Activated T-cell treated with anti-CD3 and anti-CD28 coated beads for 1 hour (primary cell): Measurements from ENCODE around the gene OPN1LW.
"Not testable (repeated sequence)": the region's sequence is repeated elsewhere in the genome, so short reads cannot be mapped to it uniquely, and the experiment has no call there.

Source experiments
- DNase-seq: peaks from one replicate; pipeline ENCODE4 v3.0.0-alpha.2; 2020; ENCODE audit warnings: low read depth

OPN1LW gene

GRCh38 chrX:154144010-154144409, at the start of gene OPN1LW:
Gene OPN1LW (plus strand): TSS chrX:154144243. CDS start chrX:154144284, 41 bp downstream.
- DNase-seq, result not testable (repeated sequence)

GRCh38 chrX:154094833-154095232, 49.2 kb upstream of the OPN1LW start:
- no peak for DNase-seq

GRCh38 chrX:154096140-154097002, 47.7 kb upstream of the OPN1LW start:
- no peak for DNase-seq

GRCh38 chrX:154097003-154097588, 46.9 kb upstream of the OPN1LW start:
- peak; percentile 68 for DNase-seq

- DNase-seq, result peak; percentile 74
These were observed 46.2 kb upstream of the OPN1LW start, which contains the start of gene MECP2 for GRCh38 chrX:154097589-154098541. Gene MECP2 (minus strand): TSS chrX:154097717.

- DNase-seq, result no peak
These were observed 45.5 kb upstream of the OPN1LW start for GRCh38 chrX:154098551-154098950.

GRCh38 chrX:154113729-154114128, 30.3 kb upstream of the OPN1LW start:
- no peak for DNase-seq

GRCh38 chrX:154114652-154115051, 29.4 kb upstream of the OPN1LW start:
- DNase-seq, result no peak

- no peak for DNase-seq
These were observed 29.0 kb upstream of the OPN1LW start for GRCh38 chrX:154115071-154115470.

- DNase-seq, result no peak
These were observed 28.3 kb upstream of the OPN1LW start for GRCh38 chrX:154115750-154116149.

GRCh38 chrX:154116426-154117211, 27.4 kb upstream of the OPN1LW start:
- DNase-seq, result no peak

GRCh38 chrX:154117566-154117965, 26.5 kb upstream of the OPN1LW start:
- no peak for DNase-seq

GRCh38 chrX:154120567-154120966, 23.5 kb upstream of the OPN1LW start:
- no peak for DNase-seq

GRCh38 chrX:154121207-154121606, 22.8 kb upstream of the OPN1LW start:
- DNase-seq, result no peak

- no peak for DNase-seq
These were observed 22.1 kb upstream of the OPN1LW start for GRCh38 chrX:154121961-154122360.

- peak; percentile 7 for DNase-seq
These were observed 20.5 kb upstream of the OPN1LW start for GRCh38 chrX:154123241-154124219.

- no peak for DNase-seq
These were observed 18.5 kb upstream of the OPN1LW start for GRCh38 chrX:154125391-154126040.

GRCh38 chrX:154126101-154126500, 17.9 kb upstream of the OPN1LW start:
- DNase-seq, result no peak

- no peak for DNase-seq
These were observed 12.1 kb upstream of the OPN1LW start for GRCh38 chrX:154131955-154132354.

GRCh38 chrX:154132366-154132765, 11.7 kb upstream of the OPN1LW start:
- no peak for DNase-seq
